GM21526 (cell line): ENCODE data around the gene RBM43.
"Not testable (repeated sequence)": the region's sequence is repeated elsewhere in the genome, so short reads cannot be mapped to it uniquely, and the experiment has no call there.

Experiments
- ATAC-seq: cut with Tn5 transposase; IDR thresholded peaks from one replicate; pipeline ENCODE4 v1.9.1; 2021; ENCODE audit warnings: moderate library complexity; ENCODE audit not compliant: unreplicated experiment, low FRiP score

The RBM43 gene

GRCh38 chr2:151233288-151233687 lies 28.4 kb downstream of the RBM43 start:
- ATAC-seq = not testable (repeated sequence)

GRCh38 chr2:151230627-151231140 lies 31.0 kb downstream of the RBM43 start:
- no peak for ATAC-seq

GRCh38 chr2:151228847-151229512 lies 32.7 kb downstream of the RBM43 start:
- ATAC-seq = no peak

GRCh38 chr2:151217343-151217742 lies 44.3 kb downstream of the RBM43 start:
- ATAC-seq = no peak

- ATAC-seq = no peak
Observed at GRCh38 chr2:151207100-151207499, 54.6 kb downstream of the RBM43 start.

GRCh38 chr2:151206446-151206968 lies 55.2 kb downstream of the RBM43 start:
- no peak for ATAC-seq

- ATAC-seq = no peak
Observed at GRCh38 chr2:151205571-151205970, 56.1 kb downstream of the RBM43 start.

GRCh38 chr2:151204756-151205155 lies 56.9 kb downstream of the RBM43 start:
- ATAC-seq = no peak

GRCh38 chr2:151200844-151201243 lies 60.8 kb downstream of the RBM43 start:
- no peak for ATAC-seq

GRCh38 chr2:151200277-151200676 lies 61.4 kb downstream of the RBM43 start:
- ATAC-seq = no peak

- no peak for ATAC-seq
Observed at GRCh38 chr2:151198645-151199044, 63.0 kb downstream of the RBM43 start.
